ENCODE results near the gene KCNMA1. TPM values are rescaled to one million over a fixed set of nuclear protein-coding genes. Genes with fewer than 3 reads are reported as not detected.

The KCNMA1 gene
- total RNA-seq, 1 experiment from 2014 or later = 0.49 TPM

- Histone ChIP-seq H3K36me3 (ENCODE audit: control insufficient read depth in 1 of 2, insufficient read depth in 2 of 2, low read length in 2 of 2) (no peaks in the 10 kb centered on the region), H3K9ac (ENCODE audit: low read length) (no peak overlapping the region), H3K4me1 (ENCODE audit: control insufficient read depth in 1 of 2, insufficient read depth in 2 of 2, low read length in 2 of 2) (0 out of 4 replicates have a peak, but pooled peaks cover 0 to 3% of the 10 kb centered on the region in 2 experiments), H3K9me2 (ENCODE audit: insufficient read depth) (no peaks in the 10 kb centered on the region), H4K20me1 (ENCODE audit: insufficient read depth) (no peaks in the 10 kb centered on the region), H3K4me3 (replicated peaks in 1 of 2; ENCODE audit: low read depth in 1 of 2, low read length in 2 of 2) (no peak overlapping the region), H3K9me3 (ENCODE audit: control insufficient read depth in 1 of 2, insufficient read depth in 1 of 2, low read depth in 1 of 2, low read length in 2 of 2) (no peaks in the 10 kb centered on the region), H3K27me3 (ENCODE audit: insufficient read depth, low read length) (peaks cover 33% of the 10 kb centered on the region), H3K79me2 (ENCODE audit: insufficient read depth, low read length) (no peaks in the 10 kb centered on the region), H2AFZ (ENCODE audit: low read depth, low read length, poor library complexity, severe bottlenecking) (no peak overlapping the region), H3K27ac (ENCODE audit: low read depth, low read length) (no peak overlapping the region), H3K4me2 (ENCODE audit: low read length) (no peak overlapping the region)
- BruUV-seq (replicated peaks) = no TSS peak
- no peak for ATAC-seq
- intact Hi-C loops (cut with micrococcal nuclease) = no loop called here
- ChIA-PET POLR2A (no interaction called here), CTCF (no interaction called here), RAD21 (ENCODE audit: low non-redundant PET in 1 of 2, low total read pairs in 2 of 2, uncharacterized antibody in 2 of 2, unreplicated experiment in 2 of 2) (no interaction called here)
- no peak for TF ChIP-seq EZH2phosphoT487 (IDR thresholded peaks at IDR 0.05; ENCODE audit: borderline replicate concordance)
- TF ChIP-seq ZNF274 (IDR thresholded peaks at IDR 0.05; ENCODE audit: low read depth, low read length) = no peak
- TF ChIP-seq SIN3A (IDR thresholded peaks at IDR 0.05; ENCODE audit: low read depth) = no peak
- no peak for TF ChIP-seq JUND (IDR thresholded peaks at IDR 0.05)
- no peak for DNase-seq (ENCODE audit: low read depth, low spot score)
These were observed 409.0 kb downstream of the KCNMA1 start for GRCh38 chr10:77228559-77228958.

- no peak for DNase-seq (ENCODE audit: low read depth, low spot score)
- Histone ChIP-seq H3K9me2 (ENCODE audit: insufficient read depth) (no peaks in the 10 kb centered on the region), H3K27me3 (ENCODE audit: insufficient read depth, low read length) (peaks cover 35% of the 10 kb centered on the region), H4K20me1 (ENCODE audit: insufficient read depth) (no peaks in the 10 kb centered on the region), H3K4me3 (replicated peaks in 1 of 2; ENCODE audit: low read depth in 1 of 2, low read length in 2 of 2) (no peak overlapping the region), H3K27ac (ENCODE audit: low read depth, low read length) (no peak overlapping the region), H3K9ac (ENCODE audit: low read length) (no peak overlapping the region), H3K79me2 (ENCODE audit: insufficient read depth, low read length) (no peaks in the 10 kb centered on the region), H3K36me3 (ENCODE audit: control insufficient read depth in 1 of 2, insufficient read depth in 2 of 2, low read length in 2 of 2) (no peaks in the 10 kb centered on the region), H3K4me1 (ENCODE audit: control insufficient read depth in 1 of 2, insufficient read depth in 2 of 2, low read length in 2 of 2) (0 out of 4 replicates have a peak, but pooled peaks cover 0 to 3% of the 10 kb centered on the region in 2 experiments), H3K4me2 (ENCODE audit: low read length) (no peak overlapping the region), H2AFZ (ENCODE audit: low read depth, low read length, poor library complexity, severe bottlenecking) (no peak overlapping the region), H3K9me3 (ENCODE audit: control insufficient read depth in 1 of 2, insufficient read depth in 1 of 2, low read depth in 1 of 2, low read length in 2 of 2) (no peaks in the 10 kb centered on the region)
- BruUV-seq (replicated peaks) = no TSS peak
- ChIA-PET RAD21 (ENCODE audit: low non-redundant PET in 1 of 2, low total read pairs in 2 of 2, uncharacterized antibody in 2 of 2, unreplicated experiment in 2 of 2) (no interaction called here), CTCF (no interaction called here), POLR2A (no interaction called here)
- intact Hi-C loops (cut with micrococcal nuclease) = no loop called here
- TF ChIP-seq EGR1 (IDR thresholded peaks at IDR 0.05; ENCODE audit: low read depth) (no peak), ELF1 (IDR thresholded peaks at IDR 0.05; ENCODE audit: borderline replicate concordance, low read depth) (no peak), ATF3 (IDR thresholded peaks at IDR 0.05) (no peak), YY1 (IDR thresholded peaks at IDR 0.05; ENCODE audit: extremely low read depth, insufficient replicate concordance, low read depth, low read length) (no peak), ZBTB33 (IDR thresholded peaks at IDR 0.05; ENCODE audit: extremely low read depth, insufficient replicate concordance, low read length) (no peak), SP1 (IDR thresholded peaks at IDR 0.05; ENCODE audit: low read depth) (no peak)
- ATAC-seq = no peak
These were observed 410.6 kb downstream of the KCNMA1 start for GRCh38 chr10:77226853-77227565.

Data from HCT116 (cell line).